H1 (cell line): ENCODE results near the gene H2AZ2.

Experiments used
- BACH1 ChIP-seq: IDR thresholded peaks from 2 replicates; pipeline ENCODE4 v1.6.1; 2012; ENCODE audit warnings: low read length, improper control_type of control experiment
- CEBPB ChIP-seq: IDR thresholded peaks from 2 replicates; pipeline ENCODE4 v1.6.1; 2012; ENCODE audit warnings: low read depth, low read length
- CTCF ChIP-seq, 3 experiments: IDR thresholded peaks; 1 replicate in 2 of 3; 2 replicates in 1 of 3; pipeline versions ENCODE4 v1.5.1 to v1.6.1; 2011; ENCODE audit warnings: low read length in 3 of 3, mild to moderate bottlenecking in 3 of 3, inconsistent platforms in 2 of 3, low read depth in 1 of 3, moderate library complexity in 1 of 3; ENCODE audit not compliant: insufficient read depth in 1 of 3; ENCODE audit errors: control extremely low read depth in 1 of 3
- FOSL1 ChIP-seq: IDR thresholded peaks from 2 replicates; pipeline ENCODE4 v1.6.1; 2011; ENCODE audit warnings: mild to moderate bottlenecking, low read depth, low read length, moderate library complexity; ENCODE audit not compliant: insufficient read depth
- HDAC6 ChIP-seq: IDR thresholded peaks from one replicate; pipeline ENCODE4 v1.7.1; 2012; ENCODE audit warnings: low read depth, mild to moderate bottlenecking, inconsistent platforms, low read length, moderate library complexity
- JUN ChIP-seq: IDR thresholded peaks from 2 replicates; pipeline ENCODE4 v1.6.1; 2011; ENCODE audit warnings: low read depth, mild to moderate bottlenecking, improper control_type of control experiment, low read length
- KDM5A ChIP-seq: fragments of 200-600 bp; IDR thresholded peaks from 2 replicates; pipeline ENCODE4 v1.7.1; 2012; ENCODE audit warnings: mild to moderate bottlenecking, low read length, inconsistent platforms, mixed read lengths
- MAFK ChIP-seq: IDR thresholded peaks from 2 replicates; pipeline ENCODE4 v1.6.1; 2012; ENCODE audit warnings: low read depth, mild to moderate bottlenecking, improper control_type of control experiment, low read length
- POLR2AphosphoS5 ChIP-seq: IDR thresholded peaks from 2 replicates; pipeline ENCODE4 v1.6.1; 2011; ENCODE audit warnings: low read depth, low read length
- RAD21 ChIP-seq, 2 experiments: IDR thresholded peaks in 1 of 2; conservative IDR thresholded peaks in 1 of 2; 2 replicates each; pipeline ENCODE4 v1.6.1; 2011; ENCODE audit warnings: low read depth in 2 of 2, low read length in 2 of 2, improper control_type of control experiment in 1 of 2, inconsistent platforms in 1 of 2, mild to moderate bottlenecking in 1 of 2, moderate library complexity in 1 of 2
- RFX5 ChIP-seq: IDR thresholded peaks from 2 replicates; pipeline ENCODE4 v1.6.1; 2011; ENCODE audit warnings: low read depth, low read length, improper control_type of control experiment, borderline replicate concordance
- RNF2 ChIP-seq: fragments of 200-900, 300-1000 bp; sonication (generic); IDR thresholded peaks from 2 replicates; pipeline ENCODE4 v1.7.1; 2016; ENCODE audit warnings: borderline replicate concordance, low read depth, mild to moderate bottlenecking, antibody characterized with exemption, low read length; ENCODE audit not compliant: poor library complexity, severe bottlenecking; ENCODE audit errors: missing control alignments
- SIN3A ChIP-seq, 2 experiments: IDR thresholded peaks in 1 of 2; conservative IDR thresholded peaks in 1 of 2; 2 replicates each; pipeline ENCODE4 v1.6.1; 2011 to 2012; ENCODE audit warnings: low read length in 2 of 2, improper control_type of control experiment in 1 of 2, low read depth in 1 of 2, mild to moderate bottlenecking in 1 of 2
- YY1 ChIP-seq: IDR thresholded peaks from 2 replicates; pipeline ENCODE4 v1.6.1; 2011; ENCODE audit warnings: low read depth, mild to moderate bottlenecking, low read length

- TF ChIP-seq CTCF (IDR thresholded peaks at IDR 0.05; ENCODE audit: control extremely low read depth in 1 of 3, insufficient read depth in 1 of 3, low read depth in 1 of 3, low read length in 3 of 3), result no peak
- TF ChIP-seq JUN, result no peak
- TF ChIP-seq POLR2AphosphoS5, result no peak
- TF ChIP-seq RFX5, result no peak
- TF ChIP-seq SIN3A (conservative IDR thresholded peaks at IDR 0.05 in 1 of 2, IDR thresholded peaks at IDR 0.05 in 1 of 2; ENCODE audit: low read depth in 1 of 2, low read length in 2 of 2), result no peak
- no peak for TF ChIP-seq YY1
- no peak for TF ChIP-seq RAD21 (IDR thresholded peaks at IDR 0.05 in 1 of 2, conservative IDR thresholded peaks at IDR 0.05 in 1 of 2; ENCODE audit: low read depth in 2 of 2, low read length in 2 of 2)
- TF ChIP-seq BACH1, result no peak
- TF ChIP-seq KDM5A, result no peak
- TF ChIP-seq HDAC6, result no peak
- no peak for TF ChIP-seq CEBPB
- no peak for TF ChIP-seq RNF2
- no peak for TF ChIP-seq FOSL1
- TF ChIP-seq MAFK, result no peak
Measured at GRCh38 chr7:44827567-44827966, 20.3 kb downstream of the H2AZ2 start.
